Amniotic stem cell (primary cell): ENCODE data around the gene CMTM7.
"Not testable (repeated sequence)": the region's sequence is repeated elsewhere in the genome, so short reads cannot be mapped to it uniquely, and the experiment has no call there.

Experiments used
- DNase-seq: peaks from one replicate; lab custom pipeline; 2025; lab: John Stamatoyannopoulos, UW

CMTM7 gene

DNA sequence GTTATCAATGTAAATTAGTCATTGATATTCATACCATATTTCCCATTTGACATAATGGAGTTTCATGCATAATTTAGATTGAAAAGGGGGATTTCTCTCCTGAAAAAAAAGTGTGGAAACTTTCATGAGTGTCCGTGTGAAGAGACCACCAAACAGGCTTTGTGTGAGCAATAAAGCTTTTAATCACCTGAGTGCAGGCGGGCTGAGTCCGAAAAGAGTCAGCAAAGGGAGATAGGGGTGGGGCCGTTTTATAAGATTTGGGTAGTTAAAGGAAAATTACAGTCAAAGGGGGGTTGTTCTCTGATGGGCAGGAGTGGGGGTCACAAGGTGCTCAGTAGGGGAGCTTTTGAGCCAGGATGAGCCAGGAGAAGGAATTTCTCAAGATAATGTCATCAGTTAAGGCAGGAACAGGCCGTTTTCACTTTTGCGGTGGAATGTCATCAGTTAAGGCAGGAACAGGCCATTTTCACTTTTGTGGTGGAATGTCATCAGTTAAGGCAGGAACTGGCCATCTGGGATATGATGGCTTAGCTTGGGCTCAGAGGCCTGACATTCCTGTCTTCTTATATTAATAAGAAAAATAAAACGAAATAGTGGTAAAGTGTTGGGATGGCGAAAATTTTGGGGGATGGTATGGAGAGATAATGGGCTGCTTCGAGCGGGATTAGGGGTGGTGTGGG, 69.3 kb downstream of the CMTM7 start:
- not testable (repeated sequence) for DNase-seq

DNA sequence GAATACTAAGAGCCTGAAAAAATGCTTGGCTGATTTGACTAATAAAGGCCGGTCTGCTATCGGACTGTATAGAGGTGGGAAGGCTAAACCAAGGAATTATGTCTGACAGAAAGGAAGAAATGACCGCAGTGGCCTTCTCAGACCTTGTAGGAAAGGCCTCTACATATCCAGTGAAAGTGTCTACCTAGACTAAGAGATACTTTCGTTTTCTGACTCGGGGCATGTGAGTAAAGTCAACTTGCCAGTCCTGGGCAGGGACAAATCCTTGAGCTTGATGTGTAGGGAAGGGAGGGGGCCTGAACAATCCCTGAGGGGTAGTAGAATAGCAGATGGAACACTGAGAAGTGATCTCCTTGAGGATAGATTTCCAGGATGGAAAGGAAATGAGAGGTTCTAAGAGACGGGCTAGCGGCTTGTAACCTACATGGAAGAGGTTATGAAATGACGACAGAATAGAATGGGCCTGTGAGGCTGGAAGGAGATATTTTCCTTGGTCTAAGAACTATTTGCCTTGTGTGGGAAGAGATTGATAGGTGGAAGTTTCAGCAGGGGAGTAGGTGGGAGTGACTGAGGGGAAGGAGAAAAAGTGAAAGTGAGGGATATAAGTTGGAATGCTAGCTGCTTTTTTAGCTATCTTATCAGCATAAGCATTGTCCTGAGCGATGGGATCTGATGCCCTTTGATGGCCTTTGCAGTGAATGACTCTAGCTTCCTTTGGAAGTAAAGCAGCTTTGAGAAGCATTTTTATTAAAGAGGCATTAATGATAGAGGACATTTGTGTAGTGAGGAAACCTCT, 70.7 kb downstream of the CMTM7 start:
- not testable (repeated sequence) for DNase-seq

DNA sequence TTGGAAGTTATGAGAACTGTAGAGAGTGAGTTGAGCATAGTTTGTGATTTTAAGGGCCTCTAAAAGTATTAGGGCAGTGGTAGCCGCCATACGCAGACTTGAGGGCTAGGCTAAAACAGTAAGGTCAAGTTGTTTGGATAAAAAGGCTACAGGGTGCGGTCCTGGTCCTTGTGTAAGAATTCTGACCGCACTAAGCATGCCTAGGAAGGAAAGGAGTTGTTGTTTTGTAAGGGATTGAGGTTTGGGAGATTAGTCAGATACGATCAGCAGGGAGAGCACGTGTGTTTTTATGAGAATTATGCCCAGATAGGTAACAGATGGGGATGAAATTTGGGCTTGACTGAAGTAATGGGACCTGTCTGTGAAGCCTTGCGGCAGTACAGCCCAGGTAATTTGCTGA, 71.8 kb downstream of the CMTM7 start:
- DNase-seq: not testable (repeated sequence)

DNA sequence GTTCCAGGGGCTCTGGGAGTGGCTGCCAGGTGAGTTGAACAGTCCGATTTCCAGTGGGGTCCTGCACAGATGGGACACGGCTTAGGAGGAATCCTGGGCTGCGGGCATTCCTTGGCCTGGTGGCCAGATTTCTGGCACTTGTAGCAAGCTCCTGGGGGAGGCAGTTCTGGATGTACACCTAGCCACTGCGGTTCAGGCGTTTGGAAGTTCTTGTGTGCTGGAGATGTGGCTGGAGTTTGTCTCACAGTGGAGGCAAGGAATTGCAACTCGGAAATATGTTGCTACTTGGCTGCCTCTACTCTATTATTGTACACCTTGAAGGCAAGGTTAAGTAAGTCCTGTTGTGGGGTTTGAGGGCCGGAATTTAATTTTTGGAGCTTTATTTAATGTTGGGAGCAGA, 73.1 kb downstream of the CMTM7 start:
- DNase-seq: not testable (repeated sequence)

DNA sequence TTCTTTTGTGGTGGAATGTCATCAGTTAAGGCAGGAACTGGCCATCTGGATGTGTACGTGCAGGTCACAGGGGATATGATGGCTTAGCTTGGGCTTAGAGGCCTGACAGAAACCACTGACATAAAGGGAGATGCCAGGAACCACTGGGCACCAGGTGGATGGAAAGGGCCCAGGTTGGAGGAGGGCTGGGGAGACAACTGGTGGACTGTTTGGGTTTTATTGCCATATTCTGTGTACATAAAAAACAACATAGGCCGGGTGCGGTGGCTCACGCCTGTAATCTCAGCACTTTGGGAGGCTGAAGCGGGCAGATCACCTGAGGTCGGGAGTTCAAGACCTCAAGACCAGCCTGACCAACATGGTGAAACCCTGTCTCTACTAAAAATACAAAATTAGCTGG, 75.2 kb downstream of the CMTM7 start:
- DNase-seq: not testable (repeated sequence)

DNA sequence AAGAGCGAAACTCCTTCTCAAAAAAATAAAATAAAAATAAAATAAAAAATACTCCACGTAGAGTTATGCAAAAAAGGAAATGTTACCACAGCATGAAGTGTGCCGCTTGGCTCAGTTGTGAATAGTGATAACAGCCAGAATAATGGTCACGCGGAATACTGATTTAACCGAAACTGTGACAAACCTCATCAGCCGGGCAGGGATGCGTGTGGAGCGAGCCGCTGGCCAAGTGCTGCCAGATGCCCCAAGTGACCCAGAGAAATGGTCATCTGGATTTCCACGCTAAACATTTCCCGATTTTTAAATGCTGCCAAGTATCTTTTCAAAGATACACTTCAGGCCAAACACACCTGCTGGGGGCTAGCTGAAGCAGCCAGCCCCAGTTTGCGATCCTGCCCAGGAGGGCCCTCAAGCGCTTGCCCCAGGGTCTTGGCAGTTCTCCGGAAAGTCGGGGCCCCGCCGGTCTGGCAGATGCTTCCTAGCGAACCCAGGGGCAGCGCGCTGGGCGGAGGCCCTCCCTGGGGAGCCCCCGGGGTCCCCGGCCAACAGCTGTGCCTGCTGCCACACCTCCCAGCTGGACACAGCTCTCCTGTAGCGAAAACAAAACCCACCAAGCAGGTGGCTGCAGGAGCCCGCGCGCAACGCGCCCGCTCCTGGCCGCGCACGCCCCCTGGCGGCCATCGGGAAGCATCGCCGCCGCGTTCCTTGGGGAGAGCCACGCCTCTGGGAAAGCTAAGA, 75.8 kb downstream of the CMTM7 start:
- DNase-seq: no peak

DNA sequence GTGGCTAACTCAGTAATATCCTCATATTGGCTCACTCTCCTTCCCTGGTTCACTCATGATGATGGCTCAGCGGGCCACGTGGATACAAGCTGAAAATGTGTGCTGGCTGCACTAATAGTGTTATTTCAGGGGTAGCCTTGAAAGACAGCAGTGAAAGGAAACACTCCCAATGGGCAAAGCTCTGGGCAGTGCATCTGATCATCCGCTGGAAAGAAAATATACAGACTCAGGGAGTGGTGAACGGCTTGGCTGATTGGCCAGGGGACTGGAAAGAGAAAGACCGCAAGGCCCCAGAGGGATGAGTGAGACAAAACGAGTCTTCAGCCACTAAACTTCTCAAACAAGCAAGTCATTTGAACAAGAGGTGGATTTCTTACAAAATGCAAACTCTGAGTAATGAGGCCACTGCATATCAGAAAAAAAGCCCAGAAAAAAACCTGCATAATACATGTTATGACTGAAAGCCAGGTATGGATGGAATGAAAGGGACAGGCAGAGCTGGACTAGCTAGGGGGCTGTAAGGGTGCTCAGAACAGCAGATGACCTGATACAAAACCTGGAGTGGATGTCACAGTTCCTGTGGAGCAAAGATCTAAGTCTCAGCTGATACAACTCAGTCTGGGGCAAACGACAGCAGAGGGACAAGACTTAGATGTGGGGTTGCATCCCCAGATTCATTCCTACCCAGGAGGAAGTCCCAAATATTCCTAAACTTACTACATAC, 77.7 kb downstream of the CMTM7 start:
- no peak for DNase-seq

DNA sequence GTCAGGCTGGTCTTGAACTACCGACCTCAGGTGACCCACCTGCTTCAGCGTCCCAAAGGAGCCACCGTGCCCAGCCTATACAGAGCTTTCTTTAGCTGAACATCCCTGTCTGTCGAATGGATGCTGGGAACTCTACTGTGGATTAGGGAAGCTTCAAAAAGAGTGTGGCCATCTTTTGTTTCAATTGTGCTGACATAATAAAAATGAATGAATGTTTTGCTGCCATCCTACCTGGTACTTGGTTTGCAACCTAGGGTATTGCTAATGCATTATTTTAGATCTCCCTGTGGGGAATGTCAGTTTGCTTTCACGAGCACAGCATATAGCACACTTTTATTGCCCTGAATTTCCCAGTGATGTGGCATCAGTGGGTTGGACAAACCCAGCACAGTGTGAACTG, 78.7 kb downstream of the CMTM7 start:
- DNase-seq: no peak

DNA sequence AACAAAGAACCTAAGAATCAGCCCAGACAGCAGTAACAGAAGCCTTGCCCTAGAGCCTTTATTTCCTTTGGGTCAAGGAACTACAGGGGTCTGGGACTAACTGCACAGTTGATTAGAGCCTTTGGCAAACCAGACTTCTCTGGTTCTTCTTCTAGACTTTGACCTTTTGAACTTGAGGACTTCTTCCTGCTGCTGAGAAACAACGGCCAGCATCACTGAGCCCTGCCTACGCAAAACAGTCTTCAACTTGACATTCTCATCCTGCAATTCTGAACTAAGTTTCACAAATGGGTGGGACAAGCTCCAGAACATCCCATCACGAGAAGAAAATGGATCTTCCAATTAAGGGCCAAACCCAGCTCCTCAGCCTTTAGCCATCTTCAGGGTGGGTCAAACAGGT, 79.6 kb downstream of the CMTM7 start:
- no peak for DNase-seq

DNA sequence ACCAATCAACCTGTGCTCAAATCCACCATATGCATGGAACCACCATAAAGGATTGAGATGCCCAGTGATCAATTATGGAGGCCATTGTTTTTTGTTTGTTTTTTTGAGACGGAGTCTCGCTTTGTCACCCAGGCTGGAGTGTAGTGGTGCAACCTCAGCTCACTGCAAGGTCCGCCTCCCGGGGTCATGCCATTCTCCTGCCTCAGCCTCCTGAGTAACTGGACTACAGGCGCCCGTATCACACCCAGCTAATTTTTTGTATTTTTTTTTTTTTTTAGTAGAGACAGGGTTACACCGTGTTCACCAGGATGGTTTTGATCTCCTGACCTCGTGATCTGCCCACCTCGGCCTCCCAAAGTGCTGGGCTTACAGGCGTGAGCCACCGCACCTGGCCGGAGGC, 80.5 kb downstream of the CMTM7 start:
- DNase-seq: not testable (repeated sequence)

DNA sequence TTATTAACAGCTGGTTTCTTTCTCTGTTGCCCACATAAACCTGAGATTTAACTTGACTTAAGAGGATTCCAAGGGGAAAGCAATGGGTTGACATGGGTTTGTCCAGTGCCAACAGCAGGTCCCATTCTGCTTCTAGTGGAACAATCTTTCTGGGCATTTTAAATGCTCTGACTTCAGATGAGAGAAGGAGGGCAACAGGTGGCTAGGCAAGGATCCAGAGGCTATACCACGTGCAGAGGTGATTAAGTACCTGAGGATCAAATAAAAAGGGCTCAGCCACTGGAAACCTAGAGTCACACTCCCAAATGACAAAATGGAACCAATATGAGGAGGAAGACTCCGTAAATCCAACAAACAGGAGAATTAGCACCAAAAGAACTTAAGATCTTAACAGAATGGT, 82.5 kb downstream of the CMTM7 start:
- no peak for DNase-seq

DNA sequence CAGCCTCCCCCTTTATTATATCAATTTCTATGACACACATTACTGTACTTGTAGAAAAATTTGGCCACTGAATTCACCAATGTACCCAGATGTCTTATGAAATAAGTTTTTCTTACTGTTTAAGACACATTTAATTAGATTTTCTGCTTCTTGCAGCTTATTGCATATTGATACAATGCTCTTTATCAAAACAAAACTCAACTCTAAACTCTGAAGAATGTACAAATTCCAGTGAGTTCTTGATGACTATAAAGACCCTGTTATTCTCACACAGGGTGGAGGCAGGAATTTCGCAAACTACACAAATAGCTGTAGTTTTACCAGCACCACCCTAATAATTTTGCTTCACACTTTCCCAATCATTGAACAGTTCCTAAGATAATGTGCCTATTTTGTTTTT, 89.0 kb downstream of the CMTM7 start:
- no peak for DNase-seq

DNA sequence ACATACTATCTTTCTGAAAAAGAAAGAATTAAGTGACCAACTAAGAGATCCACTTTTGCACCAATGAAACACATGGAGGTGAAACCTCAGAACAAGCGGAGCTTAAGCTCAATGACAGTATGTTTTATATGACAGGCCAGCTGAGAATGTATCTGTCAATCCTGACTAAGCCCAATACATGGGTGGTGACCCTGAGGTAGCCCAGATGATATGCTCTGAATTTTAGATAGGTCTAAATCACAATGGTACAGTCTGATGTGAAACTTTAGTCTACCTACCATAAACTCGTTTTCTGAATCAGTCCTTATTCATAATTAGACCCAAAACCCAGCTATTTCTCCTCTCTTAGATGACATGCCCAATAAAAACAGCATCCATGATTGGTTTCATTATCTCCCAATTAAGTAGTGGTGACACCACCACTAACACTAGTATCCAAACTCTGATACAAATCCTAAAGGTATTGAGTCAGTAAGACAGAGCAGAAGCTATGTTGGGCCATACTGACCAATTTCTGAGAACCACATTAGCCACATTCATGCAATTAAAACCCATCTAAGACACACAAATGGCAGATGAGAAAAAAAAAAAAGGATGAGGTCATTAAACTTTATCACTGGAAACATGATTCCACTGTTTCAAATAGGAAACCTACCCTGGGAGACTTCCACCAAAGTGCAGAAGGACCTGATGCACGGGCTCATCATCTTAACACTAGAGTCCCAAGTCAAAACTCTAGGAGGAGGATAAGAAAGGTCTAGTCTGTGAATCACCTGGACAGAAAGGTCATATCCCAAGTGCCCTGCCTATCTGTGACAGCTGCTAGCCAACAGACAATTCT, 90.4 kb downstream of the CMTM7 start:
- DNase-seq: no peak

DNA sequence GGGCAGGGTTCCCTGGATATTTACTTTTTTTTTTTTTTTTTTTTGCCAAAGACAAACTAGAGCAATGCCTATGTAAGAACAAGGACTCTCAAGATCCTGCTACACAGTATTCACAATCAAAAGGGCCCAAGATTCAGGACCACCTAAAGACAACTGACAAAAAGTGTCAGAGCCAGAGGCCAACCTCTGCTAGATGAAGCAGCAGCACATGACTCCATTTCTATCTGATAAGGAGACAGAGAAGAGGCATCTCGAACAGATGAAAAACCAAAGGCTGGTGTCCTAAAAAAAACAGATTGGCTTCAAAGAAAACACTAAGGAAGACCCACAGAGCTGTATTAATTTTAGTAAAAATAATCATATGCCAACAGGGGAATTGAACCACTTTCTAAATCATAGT, 91.0 kb downstream of the CMTM7 start:
- no peak for DNase-seq

DNA sequence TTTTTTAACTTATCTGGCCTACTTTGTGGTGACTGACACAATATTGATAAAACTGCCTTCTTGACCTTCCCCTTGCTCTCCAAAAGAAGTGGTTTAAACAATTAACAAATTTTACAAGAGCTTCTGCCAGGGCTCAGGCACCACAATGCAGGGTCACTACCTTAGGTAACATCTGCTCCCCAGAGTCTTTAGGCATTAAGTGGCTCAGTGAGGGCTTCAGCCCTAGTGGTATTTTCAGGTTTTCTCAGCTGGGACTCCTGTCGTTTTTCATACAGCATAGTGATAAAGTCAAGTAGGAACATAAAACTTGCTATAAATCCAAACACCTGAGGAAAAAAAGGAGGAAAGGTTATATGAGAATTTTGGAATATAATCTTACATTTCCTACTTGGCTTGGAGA, 92.1 kb downstream of the CMTM7 start:
- DNase-seq: no peak

DNA sequence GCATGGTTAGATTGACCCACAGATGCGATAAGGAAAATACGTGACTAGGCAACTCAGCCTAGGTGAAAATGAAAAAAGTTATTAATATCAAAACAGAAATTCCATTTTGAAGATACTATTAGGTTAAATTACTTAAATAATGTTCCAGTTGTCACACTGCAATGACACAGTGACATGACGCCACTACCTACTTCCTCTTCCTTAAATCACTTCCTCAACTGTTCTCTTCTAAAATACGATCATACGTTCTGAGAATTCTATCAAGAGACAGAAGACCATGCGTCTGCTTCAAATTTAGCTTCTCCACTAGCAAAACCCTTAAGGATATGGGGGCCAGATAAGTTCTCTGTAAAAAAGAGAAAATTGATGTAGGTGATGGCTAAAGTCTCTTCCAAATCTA, 92.8 kb downstream of the CMTM7 start:
- DNase-seq: no peak

DNA sequence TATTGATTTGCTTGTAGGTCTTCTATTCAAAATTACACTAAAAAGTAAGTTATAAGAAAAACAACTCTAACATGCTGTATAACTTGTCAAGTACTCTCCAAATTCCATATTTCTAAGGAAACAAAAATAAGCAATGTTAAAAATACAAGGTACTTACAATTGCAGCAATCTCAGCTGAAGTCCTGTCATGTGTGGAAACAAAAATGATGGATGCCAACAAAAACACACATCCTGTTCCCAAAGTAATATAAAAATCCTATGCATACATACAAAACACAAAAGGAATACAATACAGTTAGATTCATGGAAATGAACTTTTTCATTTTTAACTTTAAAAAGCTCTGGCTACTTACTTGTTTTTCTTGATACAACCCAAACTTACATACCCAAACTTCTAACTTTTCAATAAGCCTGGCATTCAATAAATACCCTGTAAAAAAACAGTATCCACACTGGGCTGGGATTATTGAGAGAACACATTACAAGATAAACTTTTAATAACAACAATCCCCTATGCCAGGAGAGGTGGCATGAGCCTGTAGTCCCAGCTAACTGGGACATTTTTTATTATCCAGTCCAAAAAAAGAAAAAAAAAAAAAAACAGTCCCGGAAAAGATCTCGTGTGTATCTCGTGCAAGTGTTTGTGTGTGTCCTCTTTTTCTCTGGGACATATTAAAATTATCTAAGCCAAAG, 96.3 kb downstream of the CMTM7 start:
- no peak for DNase-seq

DNA sequence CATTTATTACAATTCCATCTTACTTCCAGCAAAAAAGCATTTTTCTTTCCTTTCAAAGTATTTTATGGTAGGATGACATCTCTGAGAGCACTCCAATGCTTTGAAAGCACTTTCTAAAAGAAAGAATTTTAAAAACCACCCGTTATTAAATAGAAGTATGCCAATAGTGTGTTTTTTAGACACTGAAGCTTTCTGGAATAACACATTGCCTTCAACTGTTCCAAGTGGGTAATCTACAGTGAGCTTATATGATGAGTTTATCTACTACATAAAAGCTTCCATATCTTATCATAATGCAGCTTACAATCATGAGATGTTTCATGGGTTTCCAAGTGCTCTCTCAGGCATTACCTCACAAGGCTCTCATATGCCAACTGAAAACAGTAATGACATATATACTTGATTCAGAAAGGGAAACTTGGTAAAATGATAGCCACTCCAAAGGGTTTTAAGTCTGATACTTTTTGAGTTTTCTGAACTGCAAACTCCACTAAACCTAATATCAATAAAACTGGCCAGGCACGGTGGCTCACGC, 96.9 kb downstream of the CMTM7 start:
- DNase-seq: no peak

DNA sequence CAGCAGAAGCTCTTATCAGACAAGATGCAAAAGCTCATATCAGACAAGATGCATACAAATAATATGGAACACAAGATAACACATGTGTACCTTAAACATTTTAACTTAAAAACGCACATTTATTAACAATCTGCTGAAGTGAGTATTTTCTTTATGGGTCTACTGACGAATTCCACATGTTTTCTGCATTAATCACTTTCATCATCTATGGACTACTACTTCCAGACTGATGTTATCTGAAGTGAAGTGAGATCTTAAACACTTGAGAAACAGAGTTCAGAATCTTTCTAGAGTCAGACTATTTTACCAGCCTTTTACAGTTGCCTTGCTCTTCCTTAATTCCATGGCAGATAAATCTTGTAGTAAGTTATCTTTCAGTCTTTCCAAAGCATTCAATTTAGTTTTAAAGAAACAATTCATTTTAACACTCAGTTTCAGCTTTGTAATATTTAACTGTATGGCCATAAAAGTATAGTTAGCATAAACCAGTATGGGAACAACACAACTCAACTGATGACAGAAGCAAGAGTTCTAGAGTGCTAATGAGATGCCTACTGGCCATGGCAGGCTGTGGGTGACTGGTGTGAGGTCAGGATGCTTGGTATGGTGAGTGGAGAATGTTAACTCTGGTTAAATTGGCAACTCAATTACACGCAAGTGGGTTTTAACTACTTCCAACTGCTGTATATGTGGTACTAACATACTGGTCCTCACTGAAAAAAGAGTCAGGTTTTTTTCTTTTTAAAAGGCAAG, 101.2 kb downstream of the CMTM7 start:
- DNase-seq: no peak
